ENCODE data around the gene SLC39A13. TPM values are rescaled to one million over a fixed set of nuclear protein-coding genes. Genes with fewer than 3 reads are reported as not detected.
A peak's percentile ranks its signal among the peaks of the same experiment; 100 is the strongest.
"Not testable (repeated sequence)": the region's sequence is repeated elsewhere in the genome, so short reads cannot be mapped to it uniquely, and the experiment has no call there.

Gene SLC39A13
- total and polyA plus RNA-seq, 3 experiments from 2014 or later = 20.2 to 39.4 (median 23.4) TPM

DNA sequence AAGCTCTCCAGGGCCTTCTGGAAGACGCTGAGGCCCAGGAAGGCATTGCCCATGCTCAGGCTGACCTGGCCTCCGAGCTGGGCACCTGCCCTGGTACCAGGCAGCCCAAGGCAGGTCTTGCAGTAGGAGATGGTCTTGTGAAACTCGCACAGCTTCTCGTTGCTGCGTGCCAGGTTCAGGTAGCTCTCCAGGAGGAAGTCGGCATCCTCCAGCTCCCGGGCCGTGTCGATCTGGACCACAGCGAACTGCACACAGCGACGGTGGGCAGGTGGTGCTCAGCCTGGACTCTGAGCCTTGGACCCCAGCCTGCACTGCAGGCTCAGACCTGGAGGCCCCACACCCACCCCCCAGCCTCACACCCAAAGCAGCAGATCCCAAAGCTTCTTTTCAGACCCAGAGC lies 39.5 kb downstream of the SLC39A13 start:
- Mint-ChIP-seq H3K9me3 (no peaks in the 10 kb centered on the region), H3K4me1 (no peaks in the 10 kb centered on the region), H3K27me3 (peaks cover 0 to 1% of the 10 kb centered on the region in 2 donors), H3K36me3 (no peaks in the 10 kb centered on the region), H3K27ac (peak overlapping the region in 2 of 8 donors; percentile 24 to 58), H3K4me3 (no peak overlapping the region)
- Histone ChIP-seq H3K27ac (ENCODE audit: low read depth, low read length) (no peak overlapping the region), H3K9me3 (ENCODE audit: low read length) (no peaks in the 10 kb centered on the region), H3K4me1 (ENCODE audit: insufficient read depth, low read length) (no peaks in the 10 kb centered on the region), H3K4me3 (ENCODE audit: low read length) (no peak overlapping the region), H3K27me3 (ENCODE audit: insufficient read depth, low read length, poor library complexity, severe bottlenecking) (no peaks in the 10 kb centered on the region), H3K36me3 (ENCODE audit: insufficient read depth, low read length) (no peaks in the 10 kb centered on the region)
- DNase-seq = no peak
- ChIA-PET CTCF (no interaction called here), POLR2A (no interaction called here)

DNA sequence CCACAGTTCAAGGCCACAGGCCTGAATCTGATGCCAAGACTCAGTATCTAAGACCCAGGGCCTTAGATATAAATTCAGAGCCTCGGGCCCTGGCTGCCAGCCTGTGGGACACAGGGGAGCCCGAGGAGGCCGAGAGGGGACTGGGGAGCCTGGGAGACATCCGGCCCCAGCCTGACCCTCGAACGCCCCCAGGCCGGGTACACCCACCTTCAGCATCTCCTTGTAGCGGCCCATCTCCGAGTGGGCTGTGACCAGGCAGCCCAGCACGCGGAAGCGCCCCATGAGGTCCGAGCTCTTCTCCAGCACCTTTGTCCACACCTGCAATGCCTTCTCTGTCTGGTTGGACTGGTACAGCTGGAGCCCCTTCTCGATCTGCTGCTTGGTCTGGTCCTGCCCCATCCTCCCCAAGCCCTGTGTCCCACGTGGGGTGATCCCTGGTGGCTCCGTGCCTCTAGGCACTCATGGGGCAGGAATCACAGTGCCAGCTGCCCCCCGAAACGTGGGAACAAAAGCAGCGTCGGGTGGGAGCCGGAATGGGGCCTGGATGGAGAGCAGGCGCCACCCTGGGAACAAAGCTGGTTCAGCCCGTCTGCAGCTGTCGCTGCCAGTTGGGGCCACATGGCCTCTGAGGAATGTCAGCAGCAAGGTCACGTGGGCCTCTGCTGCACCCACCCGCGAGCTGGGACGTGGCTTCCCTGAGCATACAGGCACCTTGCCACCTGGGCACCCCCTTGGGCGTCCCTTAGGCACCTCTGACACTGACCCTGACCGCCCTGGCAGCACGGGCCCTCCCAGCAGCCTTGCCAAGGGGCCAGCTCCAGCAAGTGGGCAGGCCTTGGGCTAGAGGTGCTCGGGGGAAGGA lies 40.4 kb downstream of the SLC39A13 start, which contains the start of gene RAPSN:
RAPSN (minus strand) TSS at position 571 of the 862 bp plus-strand sequence; CDS start at position 399, 172 bp downstream.
- ChIA-PET POLR2A (interaction anchor here (0.5 kb wide), 1 partner anchor 51 kb away, joined by 5 read pairs; no protein-coding TSS in a partner anchor), CTCF (interaction anchor here (1.0 to 1.5 kb wide), 2 partner anchors 76 to 105 kb away, joined by 3 read pairs; no protein-coding TSS in a partner anchor)
- H3K36me3 ChIP-seq (ENCODE audit: insufficient read depth, low read length) = no peaks in the 10 kb centered on the region
- no peak within 1 kb of the TSS for H3K27ac ChIP-seq (ENCODE audit: low read depth, low read length)
- no peaks in the 10 kb centered on the region for H3K36me3 Mint-ChIP-seq
- H3K9me3 Mint-ChIP-seq = no peaks in the 10 kb centered on the region
- no peak for DNase-seq
- no peak within 1 kb of the TSS for H3K4me3 ChIP-seq (ENCODE audit: low read length)
- H3K9me3 ChIP-seq (ENCODE audit: low read length) = no peaks in the 10 kb centered on the region
- H3K27me3 Mint-ChIP-seq = peaks cover 0 to 1% of the 10 kb centered on the region in 2 donors
- no peaks in the 10 kb centered on the region for H3K4me1 Mint-ChIP-seq
- H3K27ac Mint-ChIP-seq = peak within 1 kb of the TSS in 2 of 8 donors; percentile 24 to 66
- no peaks in the 10 kb centered on the region for H3K4me1 ChIP-seq (ENCODE audit: insufficient read depth, low read length)
- H3K27me3 ChIP-seq (ENCODE audit: insufficient read depth, low read length, poor library complexity, severe bottlenecking) = no peaks in the 10 kb centered on the region
- peak within 1 kb of the TSS in 1 of 7 donors; percentile 44 for H3K4me3 Mint-ChIP-seq

DNA sequence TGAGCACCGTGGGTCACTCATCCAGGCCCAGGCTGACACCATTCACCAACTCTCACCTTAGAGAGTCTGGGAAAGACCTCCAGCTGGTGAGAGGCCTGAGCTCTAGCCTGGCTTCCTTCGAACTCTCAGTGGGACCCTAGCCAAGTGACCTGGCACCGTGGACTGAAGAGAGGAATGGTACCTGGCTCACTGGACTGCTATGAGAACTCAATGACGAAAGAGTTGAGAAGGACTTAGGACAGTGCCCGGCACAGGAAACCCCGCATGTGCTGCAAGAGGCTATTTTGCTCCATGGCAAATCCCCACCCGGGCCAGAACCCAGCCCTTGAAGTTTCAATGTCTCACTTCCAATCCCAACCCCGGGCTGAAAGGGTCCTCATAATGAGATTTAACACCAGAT lies 41.2 kb downstream of the SLC39A13 start:
- Histone ChIP-seq H3K27me3 (ENCODE audit: insufficient read depth, low read length, poor library complexity, severe bottlenecking) (no peaks in the 10 kb centered on the region), H3K36me3 (ENCODE audit: insufficient read depth, low read length) (no peaks in the 10 kb centered on the region), H3K4me3 (ENCODE audit: low read length) (no peak overlapping the region), H3K4me1 (ENCODE audit: insufficient read depth, low read length) (no peaks in the 10 kb centered on the region), H3K9me3 (ENCODE audit: low read length) (no peaks in the 10 kb centered on the region), H3K27ac (ENCODE audit: low read depth, low read length) (no peak overlapping the region)
- Mint-ChIP-seq H3K27ac (no peak overlapping the region), H3K4me1 (peaks cover 0 to 6% (median 5%) of the 10 kb centered on the region in 3 donors), H3K9me3 (no peaks in the 10 kb centered on the region), H3K27me3 (no peaks in the 10 kb centered on the region), H3K36me3 (no peaks in the 10 kb centered on the region), H3K4me3 (no peak overlapping the region)
- ChIA-PET POLR2A (no interaction called here), CTCF (interaction anchor here (1.0 to 1.5 kb wide), 2 partner anchors 76 to 104 kb away, joined by 3 read pairs; no protein-coding TSS in a partner anchor)
- no peak for DNase-seq

DNA sequence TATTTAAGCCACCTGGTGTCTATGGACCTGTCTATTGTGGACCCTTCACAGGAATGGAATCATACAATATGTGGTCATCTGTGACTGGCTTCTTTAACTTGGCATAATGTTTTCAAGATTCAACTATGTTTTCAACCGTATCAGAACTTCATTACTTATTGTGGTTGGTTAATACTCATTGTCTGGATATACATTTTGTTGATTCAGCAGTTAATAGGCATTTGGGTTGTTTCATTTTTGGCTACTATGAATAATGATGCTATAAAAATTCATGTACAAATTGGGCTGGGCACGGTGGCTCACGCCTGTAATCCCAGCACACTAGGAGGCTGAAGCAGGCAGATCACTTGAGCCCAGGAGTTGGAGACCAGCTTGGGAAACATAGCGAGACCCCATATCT lies 43.0 kb downstream of the SLC39A13 start:
- no peak for DNase-seq
- Mint-ChIP-seq H3K4me1 (peaks cover 0 to 6% (median 5%) of the 10 kb centered on the region in 3 donors), H3K36me3 (no peaks in the 10 kb centered on the region), H3K4me3 (no peak overlapping the region), H3K9me3 (no peaks in the 10 kb centered on the region), H3K27ac (no peak overlapping the region), H3K27me3 (no peaks in the 10 kb centered on the region)
- Histone ChIP-seq H3K36me3 (ENCODE audit: insufficient read depth, low read length) (no peaks in the 10 kb centered on the region), H3K27me3 (ENCODE audit: insufficient read depth, low read length, poor library complexity, severe bottlenecking) (no peaks in the 10 kb centered on the region), H3K4me1 (ENCODE audit: insufficient read depth, low read length) (no peaks in the 10 kb centered on the region), H3K27ac (ENCODE audit: low read depth, low read length) (no peak overlapping the region), H3K4me3 (ENCODE audit: low read length) (no peak overlapping the region), H3K9me3 (ENCODE audit: low read length) (no peaks in the 10 kb centered on the region)
- ChIA-PET CTCF (no interaction called here), POLR2A (no interaction called here)

DNA sequence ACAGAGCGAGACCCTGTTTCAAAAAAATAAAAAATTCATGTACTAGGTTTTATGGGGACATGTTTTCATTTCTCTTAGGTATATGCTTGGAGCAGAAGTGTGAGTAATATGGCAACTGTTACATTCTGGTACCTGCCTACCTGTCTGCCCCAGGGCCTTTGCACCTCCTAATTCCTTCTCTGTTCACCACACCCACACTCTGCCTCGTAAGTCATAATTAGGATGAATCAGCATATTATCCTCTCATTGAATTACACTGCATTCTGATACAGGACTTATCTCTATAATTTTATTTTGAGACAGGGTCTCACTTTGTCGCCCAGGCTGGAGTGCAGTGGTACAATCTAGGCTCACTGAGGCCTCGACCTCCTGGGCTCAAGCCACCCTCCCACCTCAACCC lies 43.6 kb downstream of the SLC39A13 start:
- DNase-seq = no peak
- H3K27ac Mint-ChIP-seq = no peak overlapping the region
- no peak overlapping the region for H3K4me3 Mint-ChIP-seq
- Histone ChIP-seq H3K27me3 (ENCODE audit: insufficient read depth, low read length, poor library complexity, severe bottlenecking) (no peaks in the 10 kb centered on the region), H3K4me1 (ENCODE audit: insufficient read depth, low read length) (no peaks in the 10 kb centered on the region), H3K36me3 (ENCODE audit: insufficient read depth, low read length) (no peaks in the 10 kb centered on the region), H3K4me3 (ENCODE audit: low read length) (no peak overlapping the region), H3K9me3 (ENCODE audit: low read length) (no peaks in the 10 kb centered on the region), H3K27ac (ENCODE audit: low read depth, low read length) (no peak overlapping the region)
- POLR2A ChIA-PET = no interaction called here
- CTCF ChIA-PET = interaction anchor here (3.6 kb wide), 1 partner anchor 274 kb away, joined by 12 read pairs; no protein-coding TSS in a partner anchor
- H3K27me3 Mint-ChIP-seq = no peaks in the 10 kb centered on the region
- peaks cover 0 to 6% (median 5%) of the 10 kb centered on the region in 3 donors for H3K4me1 Mint-ChIP-seq
- H3K9me3 Mint-ChIP-seq = no peaks in the 10 kb centered on the region
- no peaks in the 10 kb centered on the region for H3K36me3 Mint-ChIP-seq

DNA sequence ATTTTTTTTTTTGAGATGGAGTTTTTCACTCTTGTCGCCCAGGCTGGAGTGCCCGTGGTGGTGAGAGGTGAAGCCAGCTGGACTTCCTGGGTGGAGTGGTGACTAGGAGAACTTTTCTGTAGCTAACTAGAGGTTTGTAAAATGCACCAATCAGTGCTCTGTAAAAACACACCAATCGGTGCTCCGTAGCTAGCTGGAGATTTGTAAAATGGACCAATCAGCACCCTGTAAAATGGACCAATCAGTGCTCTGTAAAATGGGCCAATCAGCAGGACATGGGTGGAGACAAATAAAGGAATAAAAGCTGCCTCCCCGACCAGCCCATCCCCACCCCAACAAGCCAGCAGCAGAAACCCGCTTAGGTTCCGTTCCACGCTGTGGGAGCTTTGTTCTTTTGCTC lies 45.0 kb downstream of the SLC39A13 start:
- no peak for DNase-seq
- H3K4me1 ChIP-seq (ENCODE audit: insufficient read depth, low read length) = no peaks in the 10 kb centered on the region
- POLR2A ChIA-PET = no interaction called here
- H3K27ac ChIP-seq (ENCODE audit: low read depth, low read length) = no peak overlapping the region
- Mint-ChIP-seq H3K27ac (no peak overlapping the region), H3K4me1 (peaks cover 0 to 6% (median 5%) of the 10 kb centered on the region in 3 donors), H3K36me3 (no peaks in the 10 kb centered on the region), H3K9me3 (no peaks in the 10 kb centered on the region), H3K4me3 (no peak overlapping the region), H3K27me3 (no peaks in the 10 kb centered on the region)
- no peaks in the 10 kb centered on the region for H3K27me3 ChIP-seq (ENCODE audit: insufficient read depth, low read length, poor library complexity, severe bottlenecking)
- no peaks in the 10 kb centered on the region for H3K9me3 ChIP-seq (ENCODE audit: low read length)
- H3K36me3 ChIP-seq (ENCODE audit: insufficient read depth, low read length) = no peaks in the 10 kb centered on the region
- CTCF ChIA-PET = interaction anchor here (0.9 to 3.6 kb wide), 4 partner anchors 79 to 300 kb away, joined by 3 to 12 read pairs (median 6); no protein-coding TSS in a partner anchor
- no peak overlapping the region for H3K4me3 ChIP-seq (ENCODE audit: low read length)

DNA sequence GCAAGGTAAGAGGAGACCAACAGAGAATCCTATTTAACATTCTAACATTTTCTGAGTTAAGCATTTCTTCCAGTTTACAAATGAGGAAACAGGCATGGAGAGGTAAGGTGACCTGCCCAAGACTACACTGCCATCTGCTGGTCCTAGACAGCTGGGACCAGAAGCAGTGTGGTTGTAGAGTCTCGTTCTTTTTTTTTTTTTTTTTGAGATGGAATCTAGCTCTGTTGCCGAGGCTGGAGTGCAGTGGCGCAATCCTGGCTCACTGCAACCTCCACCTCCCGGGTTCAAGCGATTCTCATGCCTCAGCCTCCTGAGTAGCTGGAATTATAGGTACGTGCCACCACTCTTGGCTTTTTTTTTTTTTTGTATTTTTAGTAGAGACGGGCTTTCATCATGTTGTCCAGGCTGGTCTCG lies 45.9 kb downstream of the SLC39A13 start:
- not testable (repeated sequence) for H3K27ac Mint-ChIP-seq, H3K27me3 Mint-ChIP-seq
- POLR2A ChIA-PET = interaction anchor here (0.7 kb wide), 1 partner anchor 410 kb away, joined by 5 read pairs; no protein-coding TSS in a partner anchor

DNA sequence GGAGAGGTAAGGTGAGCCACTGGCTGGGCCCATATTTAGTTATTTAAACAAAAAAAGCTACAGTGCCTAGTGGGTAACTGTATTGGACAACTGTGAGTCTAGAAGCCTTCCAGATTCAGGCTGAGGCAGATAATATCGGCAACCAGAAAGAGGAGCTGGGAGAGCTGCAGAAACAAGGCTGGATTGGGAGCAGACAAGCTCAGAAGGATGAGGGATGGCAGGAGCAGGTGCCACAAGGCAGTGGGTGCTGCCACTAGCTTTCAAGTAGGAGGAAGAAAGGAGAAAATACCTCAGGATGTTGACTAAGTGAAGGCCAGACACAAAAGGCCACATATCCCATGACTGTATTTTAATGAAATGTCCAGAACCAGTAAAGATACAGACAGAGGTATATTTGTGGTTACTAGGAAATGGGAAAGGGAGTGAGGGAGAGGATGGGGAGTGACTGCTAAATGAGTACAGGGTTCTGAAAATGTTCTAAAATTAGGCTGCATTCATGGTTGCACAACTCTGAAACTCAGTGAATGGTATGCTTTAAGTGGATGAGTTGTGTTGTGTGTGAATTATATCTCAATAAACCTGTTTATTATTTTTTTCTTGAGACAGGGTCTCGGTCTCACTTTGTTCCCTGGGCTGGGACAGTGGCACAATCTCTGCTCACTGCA lies 52.3 kb downstream of the SLC39A13 start:
- H3K27ac ChIP-seq (ENCODE audit: low read depth, low read length) = no peak overlapping the region
- Mint-ChIP-seq H3K4me1 (peaks cover 0 to 5% (median 0%) of the 10 kb centered on the region in 3 donors), H3K9me3 (no peaks in the 10 kb centered on the region), H3K4me3 (no peak overlapping the region), H3K27ac (peak overlapping the region in 5 of 8 donors; percentile 12 to 88 (median 64)), H3K27me3 (peaks cover 0 to 2% of the 10 kb centered on the region in 2 donors), H3K36me3 (peaks cover 0 to 38% (median 1%) of the 10 kb centered on the region in 3 donors)
- ChIA-PET CTCF (no interaction called here), POLR2A (no interaction called here)
- H3K27me3 ChIP-seq (ENCODE audit: insufficient read depth, low read length, poor library complexity, severe bottlenecking) = no peaks in the 10 kb centered on the region
- no peaks in the 10 kb centered on the region for H3K4me1 ChIP-seq (ENCODE audit: insufficient read depth, low read length)
- H3K4me3 ChIP-seq (ENCODE audit: low read length) = no peak overlapping the region
- H3K9me3 ChIP-seq (ENCODE audit: low read length) = no peaks in the 10 kb centered on the region
- H3K36me3 ChIP-seq (ENCODE audit: insufficient read depth, low read length) = no peaks in the 10 kb centered on the region
- no peak for DNase-seq

More for the DNA sequence above, 45.9 kb downstream of the SLC39A13 start:
- H3K27me3 ChIP-seq (ENCODE audit: insufficient read depth, low read length, poor library complexity, severe bottlenecking); H3K36me3 ChIP-seq (ENCODE audit: insufficient read depth, low read length); H3K9me3 Mint-ChIP-seq; H3K4me1 ChIP-seq (ENCODE audit: insufficient read depth, low read length); H3K9me3 ChIP-seq (ENCODE audit: low read length); H3K36me3 Mint-ChIP-seq; H3K27ac ChIP-seq (ENCODE audit: low read depth, low read length); H3K4me1 Mint-ChIP-seq; H3K4me3 Mint-ChIP-seq; H3K4me3 ChIP-seq (ENCODE audit: low read length): not testable (repeated sequence)
- peak; percentile 34 to 79 (median 55) for DNase-seq
- CTCF ChIA-PET = interaction anchor here (0.6 to 3.6 kb wide), 9 partner anchors 35 to 559 kb away, joined by 3 to 12 read pairs (median 3); no protein-coding TSS in a partner anchor
